HEK293 (cell line): ENCODE measurements around the gene UCHL3.

Experiments used
- CTCF ChIA-PET: fragments of 350-600 bp; formaldehyde crosslinking; extraction: SDS; loops from one replicate; lab custom pipeline; 2021; ENCODE audit warnings: antibody characterized with exemption; lab: Yijun Ruan, JAX
- POLR2A ChIA-PET: fragments of 300-600 bp; formaldehyde crosslinking; extraction: SDS; loops from one replicate; lab custom pipeline; 2020; ENCODE audit warnings: antibody characterized with exemption, inconsistent platforms; lab: Yijun Ruan, JAX
- H3K27ac ChIP-seq: fragments of 200-500 bp; sonication (Bioruptor generic); 2 replicates; pipeline ENCODE4 v1.5.1; 2014; ENCODE audit warnings: low read depth, low read length, control low read depth, inconsistent platforms; ENCODE audit errors: extremely low read depth
- H3K36me3 ChIP-seq, 2 experiments: fragments of 200-500 bp in 1 of 2; sonication (Bioruptor generic) in 1 of 2; 1 replicate in 1 of 2; 2 replicates in 1 of 2; pipeline ENCODE4 v1.5.1; 2014 to 2017; ENCODE audit warnings: inconsistent platforms in 2 of 2, low read length in 2 of 2; ENCODE audit not compliant: control insufficient read depth in 2 of 2, insufficient read depth in 1 of 2
- H3K4me1 ChIP-seq: fragments of 200-500 bp; sonication (Bioruptor generic); 2 replicates; pipeline ENCODE4 v1.5.1; 2014; ENCODE audit warnings: mild to moderate bottlenecking, low read length, inconsistent platforms; ENCODE audit not compliant: control insufficient read depth, insufficient read depth
- H3K4me3 ChIP-seq: 2 replicates; pipeline ENCODE4 v1.5.1; 2011; ENCODE audit warnings: low read depth, mild to moderate bottlenecking, control low read depth, low read length, moderate library complexity
- H3K9me3 ChIP-seq: fragments of 200-500 bp; sonication (Bioruptor generic); 2 replicates; pipeline ENCODE4 v1.5.1; 2014; ENCODE audit warnings: low read depth, low read length, inconsistent platforms; ENCODE audit not compliant: control insufficient read depth, insufficient read depth
- HOXD13 ChIP-seq: sonication (generic); formaldehyde crosslinking; IDR thresholded peaks from 2 replicates; pipeline ENCODE4 v1.8.0; 2022; ENCODE audit warnings: missing genetic modification reagents, borderline replicate concordance
- KLF8 ChIP-seq: fragments of 450-650 bp; formaldehyde crosslinking; IDR thresholded peaks from 2 replicates; pipeline ENCODE4 v1.5.1; 2016; ENCODE audit warnings: missing biosample characterization, missing genetic modification characterization
- RBAK ChIP-seq: fragments of 450-650 bp; formaldehyde crosslinking; IDR thresholded peaks from 2 replicates; pipeline ENCODE4 v1.5.1; 2016; ENCODE audit warnings: missing biosample characterization, missing genetic modification characterization
- SCRT2 ChIP-seq: fragments of 450-650 bp; formaldehyde crosslinking; IDR thresholded peaks from 2 replicates; pipeline ENCODE4 v1.5.1; 2016; ENCODE audit warnings: missing biosample characterization, missing genetic modification characterization
- SP2 ChIP-seq: fragments of 450-650 bp; formaldehyde crosslinking; IDR thresholded peaks from 2 replicates; pipeline ENCODE4 v1.5.1; 2016; ENCODE audit warnings: missing biosample characterization, missing genetic modification characterization
- ZFHX2 ChIP-seq: fragments of 450-650 bp; formaldehyde crosslinking; conservative IDR thresholded peaks from 2 replicates; pipeline ENCODE4 v1.5.1; 2016; ENCODE audit warnings: missing biosample characterization, missing genetic modification characterization
- ZNF16 ChIP-seq: fragments of 450-650 bp; formaldehyde crosslinking; IDR thresholded peaks from 2 replicates; pipeline ENCODE4 v1.5.1; 2016; ENCODE audit warnings: low read depth, missing biosample characterization, missing genetic modification characterization
- ZNF169 ChIP-seq: fragments of 450-650 bp; formaldehyde crosslinking; IDR thresholded peaks from 2 replicates; pipeline ENCODE4 v1.5.1; 2016; ENCODE audit warnings: missing biosample characterization, missing genetic modification characterization
- ZNF24 ChIP-seq: fragments of 450-650 bp; formaldehyde crosslinking; IDR thresholded peaks from 2 replicates; pipeline ENCODE4 v1.5.1; 2016; ENCODE audit warnings: missing biosample characterization, missing genetic modification characterization
- ZNF292 ChIP-seq: fragments of 450-650 bp; formaldehyde crosslinking; IDR thresholded peaks from 2 replicates; pipeline ENCODE4 v1.5.1; 2016; ENCODE audit warnings: low read depth, missing biosample characterization, missing genetic modification characterization, borderline replicate concordance
- ZNF350 ChIP-seq: fragments of 450-650 bp; formaldehyde crosslinking; IDR thresholded peaks from 2 replicates; pipeline ENCODE4 v1.5.0; 2017; ENCODE audit warnings: missing biosample characterization, mild to moderate bottlenecking, missing genetic modification characterization
- ZNF354C ChIP-seq: fragments of 450-650 bp; formaldehyde crosslinking; IDR thresholded peaks from 2 replicates; pipeline ENCODE4 v1.5.1; 2016; ENCODE audit warnings: missing biosample characterization, missing genetic modification characterization, low read depth, borderline replicate concordance
- ZNF48 ChIP-seq: fragments of 450-650 bp; formaldehyde crosslinking; IDR thresholded peaks from 2 replicates; pipeline ENCODE4 v1.5.1; 2016; ENCODE audit warnings: missing biosample characterization, missing genetic modification characterization
- ZNF571 ChIP-seq: fragments of 450-650 bp; formaldehyde crosslinking; IDR thresholded peaks from 2 replicates; pipeline ENCODE4 v1.5.0; 2017; ENCODE audit warnings: missing biosample characterization, missing genetic modification characterization
- ZNF600 ChIP-seq: fragments of 450-650 bp; formaldehyde crosslinking; IDR thresholded peaks from 2 replicates; pipeline ENCODE4 v1.5.1; 2016; ENCODE audit warnings: missing biosample characterization, missing genetic modification characterization
- ZNF670 ChIP-seq: fragments of 450-650 bp; formaldehyde crosslinking; IDR thresholded peaks from 2 replicates; pipeline ENCODE4 v1.5.1; 2016; ENCODE audit warnings: missing biosample characterization, missing genetic modification characterization, low read depth
- ZNF707 ChIP-seq: fragments of 450-650 bp; formaldehyde crosslinking; IDR thresholded peaks from 2 replicates; pipeline ENCODE4 v1.5.1; 2016; ENCODE audit warnings: missing biosample characterization, missing genetic modification characterization
- ZNF792 ChIP-seq: fragments of 450-650 bp; formaldehyde crosslinking; IDR thresholded peaks from 2 replicates; pipeline ENCODE4 v1.5.1; 2016; ENCODE audit warnings: missing biosample characterization, missing genetic modification characterization
- TF ChIP-seq, protein P1 (sequence below): fragments of 450-650 bp; formaldehyde crosslinking; IDR thresholded peaks from 2 replicates; pipeline ENCODE4; 2016; ENCODE audit warnings: missing biosample characterization, missing genetic modification characterization
- TF ChIP-seq, protein P2 (sequence below): fragments of 450-650 bp; formaldehyde crosslinking; IDR thresholded peaks from 2 replicates; pipeline ENCODE4 v1.5.1; 2016; ENCODE audit warnings: missing biosample characterization, missing genetic modification characterization
- TF ChIP-seq, protein P3 (sequence below): fragments of 450-650 bp; IDR thresholded peaks from 2 replicates; pipeline ENCODE4 v1.5.1; 2018; ENCODE audit warnings: missing biosample characterization, mild to moderate bottlenecking, missing genetic modification characterization
- TF ChIP-seq, protein P4 (sequence below): fragments of 450-650 bp; formaldehyde crosslinking; IDR thresholded peaks from 2 replicates; pipeline ENCODE4 v1.5.1; 2016; ENCODE audit warnings: missing biosample characterization, missing genetic modification characterization
- TF ChIP-seq, protein P5 (sequence below): fragments of 450-650 bp; IDR thresholded peaks from 2 replicates; pipeline ENCODE4 v1.5.1; 2018; ENCODE audit warnings: missing biosample characterization, missing genetic modification characterization
- TF ChIP-seq, protein P6 (sequence below): fragments of 450-650 bp; formaldehyde crosslinking; optimal IDR thresholded peaks from 2 replicates; pipeline ENCODE3; 2016; ENCODE audit warnings: missing biosample characterization, mild to moderate bottlenecking, missing genetic modification characterization

UCHL3 gene

DNA sequence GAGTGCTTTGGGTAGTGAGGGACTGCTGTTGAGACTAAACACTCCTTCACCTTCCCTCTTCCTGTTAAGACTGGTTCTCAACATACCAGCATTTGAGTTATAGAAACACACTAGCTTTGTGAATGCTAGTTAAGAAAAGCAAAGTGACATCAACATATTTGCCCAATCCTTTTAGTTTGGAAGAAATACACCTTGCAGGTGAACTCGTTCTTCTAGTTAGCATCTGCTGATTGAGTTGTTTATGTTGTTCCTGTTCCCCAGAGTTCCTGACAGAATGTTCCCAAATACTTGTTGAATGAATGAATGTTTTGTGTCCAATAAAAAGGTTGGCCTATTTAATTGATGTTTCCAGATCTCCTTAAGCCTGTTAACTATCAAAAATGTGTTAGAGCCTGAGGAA, 93.6 kb downstream of the UCHL3 start:
- Histone ChIP-seq H3K4me3 (no peak overlapping the region), H3K36me3 (peaks cover 0 to 8% of the 10 kb centered on the region in 2 experiments; a peak in 1 of 3 replicates), H3K9me3 (no peaks in the 10 kb centered on the region), H3K4me1 (no peaks in the 10 kb centered on the region)
- CTCF ChIA-PET, result no interaction called here
- TF ChIP-seq, protein P1, sequence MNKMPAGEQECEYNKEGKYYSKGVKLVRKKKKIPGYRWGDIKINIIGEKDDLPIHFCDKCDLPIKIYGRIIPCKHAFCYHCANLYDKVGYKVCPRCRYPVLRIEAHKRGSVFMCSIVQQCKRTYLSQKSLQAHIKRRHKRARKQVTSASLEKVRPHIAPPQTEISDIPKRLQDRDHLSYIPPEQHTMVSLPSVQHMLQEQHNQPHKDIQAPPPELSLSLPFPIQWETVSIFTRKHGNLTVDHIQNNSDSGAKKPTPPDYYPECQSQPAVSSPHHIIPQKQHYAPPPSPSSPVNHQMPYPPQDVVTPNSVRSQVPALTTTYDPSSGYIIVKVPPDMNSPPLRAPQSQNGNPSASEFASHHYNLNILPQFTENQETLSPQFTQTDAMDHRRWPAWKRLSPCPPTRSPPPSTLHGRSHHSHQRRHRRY (tag by site-specific recombination), result no peak
- 0 out of 2 replicates have a peak, but pooled peaks have one; percentile 32 for TF ChIP-seq SCRT2 (tag by site-specific recombination)
- TF ChIP-seq ZNF24 (tag by site-specific recombination), result no peak
- TF ChIP-seq, protein P2, sequence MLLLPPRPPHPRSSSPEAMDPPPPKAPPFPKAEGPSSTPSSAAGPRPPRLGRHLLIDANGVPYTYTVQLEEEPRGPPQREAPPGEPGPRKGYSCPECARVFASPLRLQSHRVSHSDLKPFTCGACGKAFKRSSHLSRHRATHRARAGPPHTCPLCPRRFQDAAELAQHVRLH (tag by site-specific recombination), result no peak
- no peak for TF ChIP-seq ZNF792
- no peak for TF ChIP-seq ZNF670
- TF ChIP-seq ZNF169 (tag by site-specific recombination), result no peak
- no peak for TF ChIP-seq ZNF48
- TF ChIP-seq, all 188 proteins: peak for 1
- POLR2A ChIA-PET, result no interaction called here
- no peak overlapping the region for H3K27ac ChIP-seq

DNA sequence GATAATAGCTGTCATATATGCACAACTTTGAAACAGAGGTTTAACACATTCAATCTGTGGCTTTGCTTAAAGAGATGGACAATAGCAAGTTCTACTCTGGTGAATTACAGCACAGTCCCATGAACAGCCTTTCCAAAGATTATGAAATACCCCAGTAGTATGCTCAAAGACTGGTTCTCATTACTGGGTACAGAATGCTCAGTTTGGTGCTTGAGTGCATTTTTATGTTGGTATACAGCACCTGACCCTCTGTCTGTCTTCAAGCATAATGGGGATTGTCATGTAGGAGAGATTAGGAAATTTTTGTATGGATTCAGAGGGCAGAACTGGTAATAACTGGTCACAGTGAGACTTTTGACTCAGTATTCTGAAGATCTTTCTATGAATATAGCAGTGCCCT, 94.1 kb downstream of the UCHL3 start:
- Histone ChIP-seq H3K36me3 (peaks cover 0 to 10% of the 10 kb centered on the region in 2 experiments; a peak in 1 of 3 replicates), H3K4me3 (no peak overlapping the region), H3K9me3 (no peaks in the 10 kb centered on the region), H3K27ac (no peak overlapping the region), H3K4me1 (no peaks in the 10 kb centered on the region)
- CTCF ChIA-PET, result interaction anchor here (0.5 kb wide), 1 partner anchor 395 kb away, joined by 3 read pairs; no protein-coding TSS in a partner anchor
- TF ChIP-seq ZFHX2 (tag by site-specific recombination) (no peak), SP2 (tag by site-specific recombination) (no peak), HOXD13 (CRISPR knock-in tag) (no peak), ZNF16 (tag by site-specific recombination) (no peak), ZNF571 (no peak), RBAK (tag by site-specific recombination) (no peak), KLF8 (no peak), ZNF350 (tag by site-specific recombination) (no peak), ZNF354C (tag by site-specific recombination) (no peak)
- TF ChIP-seq, protein P3, sequence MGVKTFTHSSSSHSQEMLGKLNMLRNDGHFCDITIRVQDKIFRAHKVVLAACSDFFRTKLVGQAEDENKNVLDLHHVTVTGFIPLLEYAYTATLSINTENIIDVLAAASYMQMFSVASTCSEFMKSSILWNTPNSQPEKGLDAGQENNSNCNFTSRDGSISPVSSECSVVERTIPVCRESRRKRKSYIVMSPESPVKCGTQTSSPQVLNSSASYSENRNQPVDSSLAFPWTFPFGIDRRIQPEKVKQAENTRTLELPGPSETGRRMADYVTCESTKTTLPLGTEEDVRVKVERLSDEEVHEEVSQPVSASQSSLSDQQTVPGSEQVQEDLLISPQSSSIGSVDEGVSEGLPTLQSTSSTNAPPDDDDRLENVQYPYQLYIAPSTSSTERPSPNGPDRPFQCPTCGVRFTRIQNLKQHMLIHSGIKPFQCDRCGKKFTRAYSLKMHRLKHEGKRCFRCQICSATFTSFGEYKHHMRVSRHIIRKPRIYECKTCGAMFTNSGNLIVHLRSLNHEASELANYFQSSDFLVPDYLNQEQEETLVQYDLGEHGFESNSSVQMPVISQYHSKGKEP (tag by site-specific recombination), result no peak
- POLR2A ChIA-PET, result no interaction called here

DNA sequence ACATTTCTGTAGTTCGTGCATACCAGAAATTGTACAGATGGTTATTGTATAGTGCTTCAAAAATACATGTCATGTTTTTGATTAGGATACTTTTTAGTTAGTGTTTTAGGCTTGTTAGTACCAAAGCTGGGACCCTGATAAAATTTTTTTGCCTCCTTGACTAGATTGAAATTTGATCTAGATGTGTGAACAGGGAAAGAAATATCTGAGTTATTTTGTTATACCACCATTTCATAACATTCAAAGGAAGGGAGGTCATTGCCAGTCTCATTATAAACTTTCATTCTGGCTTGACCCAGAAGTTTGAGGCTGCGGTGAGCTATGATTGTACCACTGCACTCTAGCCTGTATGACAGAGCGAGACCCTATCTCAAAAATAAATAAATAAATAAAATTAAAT, 95.5 kb downstream of the UCHL3 start:
- H3K36me3 ChIP-seq, result peaks cover 0 to 10% of the 10 kb centered on the region in 2 experiments; a peak in 1 of 3 replicates
- POLR2A ChIA-PET, result no interaction called here
- H3K9me3 ChIP-seq, result no peaks in the 10 kb centered on the region
- H3K27ac ChIP-seq, result no peak overlapping the region
- H3K4me1 ChIP-seq, result no peaks in the 10 kb centered on the region
- CTCF ChIA-PET, result no interaction called here
- H3K4me3 ChIP-seq, result no peak overlapping the region
- TF ChIP-seq ZNF707 (tag by site-specific recombination) (no peak), ZNF600 (no peak), ZNF292 (no peak), HOXD13 (CRISPR knock-in tag) (no peak)
- TF ChIP-seq, protein P4, sequence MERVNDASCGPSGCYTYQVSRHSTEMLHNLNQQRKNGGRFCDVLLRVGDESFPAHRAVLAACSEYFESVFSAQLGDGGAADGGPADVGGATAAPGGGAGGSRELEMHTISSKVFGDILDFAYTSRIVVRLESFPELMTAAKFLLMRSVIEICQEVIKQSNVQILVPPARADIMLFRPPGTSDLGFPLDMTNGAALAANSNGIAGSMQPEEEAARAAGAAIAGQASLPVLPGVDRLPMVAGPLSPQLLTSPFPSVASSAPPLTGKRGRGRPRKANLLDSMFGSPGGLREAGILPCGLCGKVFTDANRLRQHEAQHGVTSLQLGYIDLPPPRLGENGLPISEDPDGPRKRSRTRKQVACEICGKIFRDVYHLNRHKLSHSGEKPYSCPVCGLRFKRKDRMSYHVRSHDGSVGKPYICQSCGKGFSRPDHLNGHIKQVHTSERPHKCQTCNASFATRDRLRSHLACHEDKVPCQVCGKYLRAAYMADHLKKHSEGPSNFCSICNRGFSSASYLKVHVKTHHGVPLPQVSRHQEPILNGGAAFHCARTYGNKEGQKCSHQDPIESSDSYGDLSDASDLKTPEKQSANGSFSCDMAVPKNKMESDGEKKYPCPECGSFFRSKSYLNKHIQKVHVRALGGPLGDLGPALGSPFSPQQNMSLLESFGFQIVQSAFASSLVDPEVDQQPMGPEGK (tag by site-specific recombination), result no peak
- TF ChIP-seq, protein P5, sequence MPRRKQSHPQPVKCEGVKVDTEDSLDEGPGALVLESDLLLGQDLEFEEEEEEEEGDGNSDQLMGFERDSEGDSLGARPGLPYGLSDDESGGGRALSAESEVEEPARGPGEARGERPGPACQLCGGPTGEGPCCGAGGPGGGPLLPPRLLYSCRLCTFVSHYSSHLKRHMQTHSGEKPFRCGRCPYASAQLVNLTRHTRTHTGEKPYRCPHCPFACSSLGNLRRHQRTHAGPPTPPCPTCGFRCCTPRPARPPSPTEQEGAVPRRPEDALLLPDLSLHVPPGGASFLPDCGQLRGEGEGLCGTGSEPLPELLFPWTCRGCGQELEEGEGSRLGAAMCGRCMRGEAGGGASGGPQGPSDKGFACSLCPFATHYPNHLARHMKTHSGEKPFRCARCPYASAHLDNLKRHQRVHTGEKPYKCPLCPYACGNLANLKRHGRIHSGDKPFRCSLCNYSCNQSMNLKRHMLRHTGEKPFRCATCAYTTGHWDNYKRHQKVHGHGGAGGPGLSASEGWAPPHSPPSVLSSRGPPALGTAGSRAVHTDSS, result no peak
- TF ChIP-seq, protein P6, sequence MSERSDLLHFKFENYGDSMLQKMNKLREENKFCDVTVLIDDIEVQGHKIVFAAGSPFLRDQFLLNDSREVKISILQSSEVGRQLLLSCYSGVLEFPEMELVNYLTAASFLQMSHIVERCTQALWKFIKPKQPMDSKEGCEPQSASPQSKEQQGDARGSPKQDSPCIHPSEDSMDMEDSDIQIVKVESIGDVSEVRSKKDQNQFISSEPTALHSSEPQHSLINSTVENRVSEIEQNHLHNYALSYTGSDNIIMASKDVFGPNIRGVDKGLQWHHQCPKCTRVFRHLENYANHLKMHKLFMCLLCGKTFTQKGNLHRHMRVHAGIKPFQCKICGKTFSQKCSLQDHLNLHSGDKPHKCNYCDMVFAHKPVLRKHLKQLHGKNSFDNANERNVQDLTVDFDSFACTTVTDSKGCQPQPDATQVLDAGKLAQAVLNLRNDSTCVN (tag by site-specific recombination), result no peak
